GM21528 (cell line): ENCODE results near the gene PSMG2.
"Not testable (repeated sequence)": the region's sequence is repeated elsewhere in the genome, so short reads cannot be mapped to it uniquely, and the experiment has no call there.

Experiments
- ATAC-seq: cut with Tn5 transposase; IDR thresholded peaks from one replicate; pipeline ENCODE4 v1.9.1; 2021; ENCODE audit warnings: mild to moderate bottlenecking, moderate library complexity; ENCODE audit not compliant: unreplicated experiment, low FRiP score

Gene PSMG2

GRCh38 chr18:12758566-12758965, 55.7 kb downstream of the PSMG2 start:
- ATAC-seq = not testable (repeated sequence)

GRCh38 chr18:12765126-12765525, 62.3 kb downstream of the PSMG2 start:
- ATAC-seq = no peak

GRCh38 chr18:12765586-12765985, 62.7 kb downstream of the PSMG2 start:
- no peak for ATAC-seq

GRCh38 chr18:12766986-12767433, 64.2 kb downstream of the PSMG2 start:
- ATAC-seq = no peak

GRCh38 chr18:12767580-12768155, 64.8 kb downstream of the PSMG2 start:
- ATAC-seq = no peak

- no peak for ATAC-seq
Observed at GRCh38 chr18:12768625-12769024, 65.8 kb downstream of the PSMG2 start.

- ATAC-seq = no peak
Observed at GRCh38 chr18:12769136-12769535, 66.3 kb downstream of the PSMG2 start.

- no peak for ATAC-seq
Observed at GRCh38 chr18:12769644-12770440, 67.0 kb downstream of the PSMG2 start.

GRCh38 chr18:12770469-12771219, 67.8 kb downstream of the PSMG2 start:
- no peak for ATAC-seq

GRCh38 chr18:12772111-12772510, 69.3 kb downstream of the PSMG2 start:
- no peak for ATAC-seq

- ATAC-seq = no peak
Observed at GRCh38 chr18:12773369-12773768, 70.5 kb downstream of the PSMG2 start.

- no peak for ATAC-seq
Observed at GRCh38 chr18:12774982-12775381, 72.1 kb downstream of the PSMG2 start.
